Prostate gland (tissue), 2 donors: Measurements from ENCODE around the gene KCNT1. TPM values are rescaled to one million over a fixed set of nuclear protein-coding genes. Genes with fewer than 3 reads are reported as not detected.

Experiments used
- DNase-seq: peaks from one replicate; pipeline ENCODE4 v3.0.0-alpha.2; 2019; ENCODE audit warnings: low spot score
- H3K27ac ChIP-seq, 2 donors: fragments of 200-600 bp; sonication (generic); 2 replicates each; pipeline ENCODE4 v1.5.1; 2017 to 2019
- H3K27me3 ChIP-seq: fragments of 200-600 bp; sonication (generic); replicated peaks from 2 replicates; pipeline ENCODE4 v1.5.1; 2019; ENCODE audit not compliant: insufficient read depth
- H3K36me3 ChIP-seq, 2 donors: fragments of 200-600 bp; sonication (generic); 1 replicate in 1 of 2; 2 replicates in 1 of 2; pipeline versions ENCODE4 v1.5.1 to v1.8.1; 2017 to 2019
- H3K4me1 ChIP-seq: fragments of 200-600 bp; sonication (generic); replicated peaks from 2 replicates; pipeline ENCODE4 v1.5.1; 2019
- H3K4me3 ChIP-seq, 2 donors: fragments of 200-600 bp; sonication (generic); 2 replicates each; pipeline ENCODE4 v1.5.1; 2017 to 2019
- H3K9me3 ChIP-seq: fragments of 200-600 bp; sonication (generic); 2 replicates; pipeline ENCODE4 v1.5.1; 2017
- POLR2A ChIP-seq: fragments of 450-650 bp; IDR thresholded peaks from one replicate; pipeline ENCODE4 v1.6.1; 2016; ENCODE audit warnings: antibody characterized with exemption, mild to moderate bottlenecking
- POLR2AphosphoS5 ChIP-seq: sonication (generic); formaldehyde crosslinking; IDR thresholded peaks from one replicate; pipeline ENCODE4 v1.6.1; 2017; ENCODE audit warnings: antibody characterized with exemption
- WGBS: methylation state at CpG from one replicate; pipeline ENCODE4 v1.1.5; 2018; 5-methylcytosine and 5-hydroxymethylcytosine counted together
- intact Hi-C: fragments of 100-400 bp; cut with DNase I; formaldehyde crosslinking; loops from one replicate; pipeline ENCODE4 v1.14.2; 2022
- total RNA-seq, 2 donors: library from RNA; depleted of rRNA; stranded (reverse); fragments of >200 nt; gene quantifications; one replicate each; pipeline ENCODE4 v1.1.0, GENCODE V29; 2016
- TF ChIP-seq, protein P1 (sequence below), 4 experiments: fragments of 200-600 bp in 2 of 4; fragments of 450-650 bp in 2 of 4; sonication (generic) in 2 of 4; IDR thresholded peaks; 1 replicate in 3 of 4; 2 replicates in 1 of 4; pipeline ENCODE4 v1.5.1; 2016 to 2019; ENCODE audit warnings: antibody characterized with exemption in 4 of 4, mild to moderate bottlenecking in 2 of 4, moderate library complexity in 2 of 4

KCNT1 gene
- total RNA-seq, 2 donors from 2014 or later, result 0.09 to 3.0 TPM

DNA sequence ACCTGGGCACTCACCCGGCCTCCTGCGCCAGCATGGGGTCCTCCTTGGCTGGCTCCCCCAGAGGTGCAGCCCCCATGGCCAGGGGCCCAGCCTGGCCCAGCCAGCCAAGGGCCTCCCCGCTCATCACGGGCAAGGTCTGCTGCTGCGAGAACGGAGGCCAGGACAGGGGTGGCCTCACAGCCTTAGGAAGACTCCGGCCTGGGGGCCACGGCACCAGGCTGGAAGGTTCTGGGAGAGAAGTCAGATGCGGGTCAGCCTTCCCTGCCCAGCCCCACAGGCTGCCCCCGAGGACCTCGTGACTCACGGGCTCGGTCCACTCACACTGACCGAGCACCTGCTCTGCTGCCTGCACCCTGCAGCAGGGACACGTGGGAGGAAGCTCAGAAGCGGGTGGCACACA is 6.9 kb upstream of the KCNT1 start:
- H3K4me1 ChIP-seq, result no peaks in the 10 kb centered on the region
- intact Hi-C loops, result no loop called here
- no peak for TF ChIP-seq POLR2A
- TF ChIP-seq, protein P1, sequence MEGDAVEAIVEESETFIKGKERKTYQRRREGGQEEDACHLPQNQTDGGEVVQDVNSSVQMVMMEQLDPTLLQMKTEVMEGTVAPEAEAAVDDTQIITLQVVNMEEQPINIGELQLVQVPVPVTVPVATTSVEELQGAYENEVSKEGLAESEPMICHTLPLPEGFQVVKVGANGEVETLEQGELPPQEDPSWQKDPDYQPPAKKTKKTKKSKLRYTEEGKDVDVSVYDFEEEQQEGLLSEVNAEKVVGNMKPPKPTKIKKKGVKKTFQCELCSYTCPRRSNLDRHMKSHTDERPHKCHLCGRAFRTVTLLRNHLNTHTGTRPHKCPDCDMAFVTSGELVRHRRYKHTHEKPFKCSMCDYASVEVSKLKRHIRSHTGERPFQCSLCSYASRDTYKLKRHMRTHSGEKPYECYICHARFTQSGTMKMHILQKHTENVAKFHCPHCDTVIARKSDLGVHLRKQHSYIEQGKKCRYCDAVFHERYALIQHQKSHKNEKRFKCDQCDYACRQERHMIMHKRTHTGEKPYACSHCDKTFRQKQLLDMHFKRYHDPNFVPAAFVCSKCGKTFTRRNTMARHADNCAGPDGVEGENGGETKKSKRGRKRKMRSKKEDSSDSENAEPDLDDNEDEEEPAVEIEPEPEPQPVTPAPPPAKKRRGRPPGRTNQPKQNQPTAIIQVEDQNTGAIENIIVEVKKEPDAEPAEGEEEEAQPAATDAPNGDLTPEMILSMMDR (IDR thresholded peaks at IDR 0.05), result no peak
- TF ChIP-seq POLR2AphosphoS5, result no peak
- no peak overlapping the region for H3K4me3 ChIP-seq
- no peaks in the 10 kb centered on the region for H3K9me3 ChIP-seq
- peaks cover 7% of the 10 kb centered on the region for H3K27me3 ChIP-seq
- 86% methylated on average over 14 of the region's 16 CpGs for WGBS
- H3K36me3 ChIP-seq, result no peaks in the 10 kb centered on the region
- DNase-seq, result no peak
- H3K27ac ChIP-seq, result no peak overlapping the region

- Histone ChIP-seq H3K9me3 (no peaks in the 10 kb centered on the region), H3K27me3 (peaks cover 7% of the 10 kb centered on the region), H3K4me3 (no peak overlapping the region), H3K36me3 (no peaks in the 10 kb centered on the region), H3K27ac (no peak overlapping the region), H3K4me1 (no peaks in the 10 kb centered on the region)
- TF ChIP-seq POLR2A (no peak), POLR2AphosphoS5 (no peak)
- TF ChIP-seq, protein P1 (IDR thresholded peaks at IDR 0.05), result no peak
- 85% methylated on average over 6 of the region's 12 CpGs for WGBS
- no peak for DNase-seq
- intact Hi-C loops, result no loop called here
Observed at GRCh38 chr9:135695642-135696041, 6.3 kb upstream of the KCNT1 start.

GRCh38 chr9:135696446-135696845 is 5.5 kb upstream of the KCNT1 start:
- intact Hi-C loops, result no loop called here
- WGBS, result 75% methylated on average over 16 of the region's 16 CpGs

GRCh38 chr9:135697226-135697625 is 4.8 kb upstream of the KCNT1 start:
- Histone ChIP-seq H3K9me3 (no peaks in the 10 kb centered on the region), H3K4me3 (no peak overlapping the region), H3K27me3 (peaks cover 8% of the 10 kb centered on the region), H3K36me3 (no peaks in the 10 kb centered on the region), H3K27ac (no peak overlapping the region), H3K4me1 (peaks cover 3% of the 10 kb centered on the region)
- intact Hi-C loops, result no loop called here
- DNase-seq, result no peak
- TF ChIP-seq POLR2AphosphoS5 (no peak), POLR2A (no peak)
- TF ChIP-seq, protein P1 (IDR thresholded peaks at IDR 0.05), result no peak
- 63% methylated on average over 13 of the region's 15 CpGs for WGBS

More at GRCh38 chr9:135696446-135696845, 5.5 kb upstream of the KCNT1 start:
- Histone ChIP-seq H3K27ac (no peak overlapping the region), H3K9me3 (no peaks in the 10 kb centered on the region), H3K27me3 (peaks cover 7% of the 10 kb centered on the region), H3K36me3 (no peaks in the 10 kb centered on the region), H3K4me1 (no peaks in the 10 kb centered on the region), H3K4me3 (no peak overlapping the region)
- no peak for DNase-seq
- TF ChIP-seq POLR2A, result no peak
- TF ChIP-seq, protein P1 (IDR thresholded peaks at IDR 0.05), result no peak
- TF ChIP-seq POLR2AphosphoS5, result no peak

DNA sequence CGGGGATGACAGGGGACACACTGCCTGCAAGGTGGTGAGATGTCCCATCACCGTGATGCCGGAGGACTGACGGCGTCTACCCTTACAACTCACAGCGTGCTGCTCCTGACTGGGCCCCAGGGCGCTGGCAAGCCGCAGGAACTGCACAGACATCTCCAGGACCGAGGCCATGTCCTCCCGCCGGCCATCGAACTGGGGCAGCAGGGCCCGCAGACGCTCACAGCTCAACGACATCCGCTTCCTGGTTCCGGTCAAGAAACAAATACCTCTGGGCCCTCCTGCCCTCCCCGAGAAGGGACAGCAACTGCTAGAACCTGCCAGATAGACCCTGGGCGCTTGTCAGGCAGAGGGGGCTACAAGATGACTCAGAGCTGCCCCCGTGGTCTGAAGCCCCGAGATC is 3.7 kb upstream of the KCNT1 start:
- H3K4me3 ChIP-seq, result no peak overlapping the region
- no peaks in the 10 kb centered on the region for H3K36me3 ChIP-seq
- DNase-seq, result no peak
- H3K27ac ChIP-seq, result no peak overlapping the region
- H3K27me3 ChIP-seq, result peaks cover 7% of the 10 kb centered on the region
- no peaks in the 10 kb centered on the region for H3K9me3 ChIP-seq
- WGBS, result 73% methylated on average over 21 of the region's 21 CpGs
- TF ChIP-seq POLR2A (no peak), POLR2AphosphoS5 (no peak)
- TF ChIP-seq, protein P1 (IDR thresholded peaks at IDR 0.05), result no peak
- peaks cover 4% of the 10 kb centered on the region for H3K4me1 ChIP-seq
- intact Hi-C loops, result no loop called here
